GM18951 (cell line): Measurements from ENCODE around the gene DNAH9.

Source experiments
- POLR2A ChIP-seq: IDR thresholded peaks from 4 replicates; pipeline ENCODE4 v1.6.1; 2011; ENCODE audit warnings: mild to moderate bottlenecking; ENCODE audit not compliant: insufficient read length, insufficient read depth; ENCODE audit errors: extremely low read depth
- in situ Hi-C: fragments of 300-500 bp; cut with MboI; formaldehyde crosslinking; loops from one replicate; pipeline ENCODE4 v1.12.0; 2022; ENCODE audit warnings: low sequenced_read_pairs, mixed read lengths, inconsistent platforms; ENCODE audit not compliant: unreplicated experiment

DNAH9 gene

GRCh38 chr17:11991461-11991860, 393.2 kb downstream of the DNAH9 start:
- in situ Hi-C loops = no loop called here
- no peak for TF ChIP-seq POLR2A

GRCh38 chr17:11996722-11997146, 398.5 kb downstream of the DNAH9 start:
- TF ChIP-seq POLR2A = no peak
- in situ Hi-C loops = no loop called here

- in situ Hi-C loops = no loop called here
- peak; percentile 99 for TF ChIP-seq POLR2A
These were observed 399.1 kb downstream of the DNAH9 start, which contains the start of gene ZNF18 for GRCh38 chr17:11997147-11997971. Gene ZNF18 (minus strand): TSS chr17:11997475. CDS start chr17:11992829, 4,646 bp downstream.

GRCh38 chr17:11997972-11998233, 399.6 kb downstream of the DNAH9 start:
- no peak for TF ChIP-seq POLR2A
- in situ Hi-C loops = no loop called here

GRCh38 chr17:11999696-12000095, 401.4 kb downstream of the DNAH9 start:
- in situ Hi-C loops = no loop called here

GRCh38 chr17:12007466-12007865, 409.2 kb downstream of the DNAH9 start:
- in situ Hi-C loops = no loop called here
- TF ChIP-seq POLR2A = no peak

More at GRCh38 chr17:11999696-12000095, 401.4 kb downstream of the DNAH9 start:
- no peak for TF ChIP-seq POLR2A
